Endodermal cell (in vitro differentiated cells): ENCODE results near the gene STOML3. TPM values are rescaled to one million over a fixed set of nuclear protein-coding genes. Genes with fewer than 3 reads are reported as not detected.

Source experiments
- DNase-seq: peaks from one replicate; pipeline ENCODE4 v3.0.0-alpha.2; 2017
- H3K27ac ChIP-seq: 2 replicates; pipeline ENCODE4 v1.5.1; 2013; ENCODE audit warnings: mild to moderate bottlenecking, low read depth, low read length, moderate library complexity
- H3K27me3 ChIP-seq: 2 replicates; pipeline ENCODE4 v1.6.1; 2013; ENCODE audit warnings: mild to moderate bottlenecking, low read length, moderate library complexity; ENCODE audit not compliant: insufficient read depth, control insufficient read depth, poor library complexity, severe bottlenecking
- H3K36me3 ChIP-seq: 2 replicates; pipeline ENCODE4 v1.7.0; 2013; ENCODE audit warnings: mild to moderate bottlenecking, low read length, moderate library complexity; ENCODE audit not compliant: control insufficient read depth, insufficient read depth
- H3K4me1 ChIP-seq: one replicate; pipeline ENCODE4 v1.7.0; 2013; ENCODE audit warnings: low read length; ENCODE audit not compliant: control insufficient read depth, insufficient read depth
- H3K4me3 ChIP-seq: 2 replicates; pipeline ENCODE4 v1.5.1; 2013; ENCODE audit warnings: mild to moderate bottlenecking, low read length, moderate library complexity
- H3K9ac ChIP-seq: 2 replicates; pipeline ENCODE4 v1.6.1; 2013; ENCODE audit warnings: mild to moderate bottlenecking, low read length, moderate library complexity; ENCODE audit not compliant: poor library complexity, severe bottlenecking; ENCODE audit errors: extremely low read depth
- H3K9me3 ChIP-seq: 2 replicates; pipeline ENCODE4 v1.6.1; 2013; ENCODE audit warnings: mild to moderate bottlenecking, low read length, moderate library complexity; ENCODE audit not compliant: control insufficient read depth
- H3K27ac Mint-ChIP-seq: 2 replicates; pipeline ENCODE4 v1.8.0; 2020; ENCODE audit warnings: mixed read lengths
- H3K27me3 Mint-ChIP-seq: 2 replicates; pipeline ENCODE4 v1.8.0; 2021; ENCODE audit warnings: mild to moderate bottlenecking, mixed read lengths; ENCODE audit not compliant: insufficient read depth
- H3K36me3 Mint-ChIP-seq: 2 replicates; pipeline ENCODE4 v1.8.0; 2020; ENCODE audit warnings: low read depth, mixed read lengths
- H3K4me1 Mint-ChIP-seq: 2 replicates; pipeline ENCODE4 v1.8.0; 2020; ENCODE audit warnings: mixed read lengths
- H3K4me3 Mint-ChIP-seq: 2 replicates; pipeline ENCODE4 v1.8.0; 2020; ENCODE audit warnings: mild to moderate bottlenecking, moderate library complexity, mixed read lengths
- H3K9me3 Mint-ChIP-seq: 2 replicates; pipeline ENCODE4 v1.8.0; 2020; ENCODE audit warnings: mild to moderate bottlenecking, mixed read lengths
- WGBS, 2 experiments: methylation state at CpG; one replicate each; pipeline versions ENCODE4 v1.1.5 to v1.1.7; 2013; ENCODE audit warnings: missing lambda C conversion rate in 2 of 2, mixed read lengths in 1 of 2; ENCODE audit not compliant: insufficient coverage in 1 of 2, insufficient read length in 1 of 2; 5-methylcytosine and 5-hydroxymethylcytosine counted together
- total RNA-seq, 2 donors: library from RNA; stranded (reverse); fragmentation: NEBNext Ultra II Directional in 1 of 2; extraction: Animal tissue kit (Norgen Biotek cat#: 25700) in 1 of 2; gene quantifications; 2 replicates in 1 of 2; 3 replicates in 1 of 2; pipeline ENCODE4 v1.2.1, GENCODE V29; 2021
- TF ChIP-seq, protein P1 (sequence below): fragments of 200-600 bp; sonication (generic); conservative IDR thresholded peaks from 2 replicates; pipeline ENCODE4 v1.5.0; 2021; ENCODE audit warnings: antibody characterized with exemption, mild to moderate bottlenecking

The STOML3 gene
- total RNA-seq, 2 donors from 2014 or later, result not detected

DNA sequence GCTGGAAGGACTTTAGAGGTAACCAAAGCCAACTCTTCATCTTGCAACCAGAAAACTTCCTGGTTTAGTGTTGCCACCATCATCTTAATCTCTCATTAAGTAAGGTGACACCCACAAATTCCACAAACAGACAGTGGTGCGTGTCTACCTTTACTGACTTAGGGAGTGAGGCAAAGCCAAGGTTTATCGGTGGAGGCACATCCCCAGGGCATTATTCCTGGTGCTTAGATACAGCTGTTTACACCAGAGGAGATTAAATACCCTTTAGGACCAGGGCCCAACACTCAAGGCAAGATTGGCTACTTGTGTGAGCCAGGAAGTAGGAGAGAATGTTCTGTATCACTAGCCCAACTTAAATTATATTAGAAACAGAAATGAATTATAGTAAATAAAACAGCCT lies 9.5 kb downstream of the STOML3 start:
- Histone ChIP-seq H3K36me3 (no peaks in the 10 kb centered on the region), H3K9ac (no peak overlapping the region), H3K9me3 (peaks cover 11% of the 10 kb centered on the region), H3K27me3 (no peaks in the 10 kb centered on the region), H3K4me1 (peaks cover 5% of the 10 kb centered on the region), H3K27ac (no peak overlapping the region), H3K4me3 (no peak overlapping the region)
- no peak overlapping the region for H3K4me3 Mint-ChIP-seq
- H3K27me3 Mint-ChIP-seq, result no peaks in the 10 kb centered on the region
- WGBS, 2 experiments, result 80 to 83% methylated on average over 1 to 2 of the region's 2 CpGs
- no peak for DNase-seq
- H3K27ac Mint-ChIP-seq, result no peak overlapping the region
- TF ChIP-seq, protein P1, sequence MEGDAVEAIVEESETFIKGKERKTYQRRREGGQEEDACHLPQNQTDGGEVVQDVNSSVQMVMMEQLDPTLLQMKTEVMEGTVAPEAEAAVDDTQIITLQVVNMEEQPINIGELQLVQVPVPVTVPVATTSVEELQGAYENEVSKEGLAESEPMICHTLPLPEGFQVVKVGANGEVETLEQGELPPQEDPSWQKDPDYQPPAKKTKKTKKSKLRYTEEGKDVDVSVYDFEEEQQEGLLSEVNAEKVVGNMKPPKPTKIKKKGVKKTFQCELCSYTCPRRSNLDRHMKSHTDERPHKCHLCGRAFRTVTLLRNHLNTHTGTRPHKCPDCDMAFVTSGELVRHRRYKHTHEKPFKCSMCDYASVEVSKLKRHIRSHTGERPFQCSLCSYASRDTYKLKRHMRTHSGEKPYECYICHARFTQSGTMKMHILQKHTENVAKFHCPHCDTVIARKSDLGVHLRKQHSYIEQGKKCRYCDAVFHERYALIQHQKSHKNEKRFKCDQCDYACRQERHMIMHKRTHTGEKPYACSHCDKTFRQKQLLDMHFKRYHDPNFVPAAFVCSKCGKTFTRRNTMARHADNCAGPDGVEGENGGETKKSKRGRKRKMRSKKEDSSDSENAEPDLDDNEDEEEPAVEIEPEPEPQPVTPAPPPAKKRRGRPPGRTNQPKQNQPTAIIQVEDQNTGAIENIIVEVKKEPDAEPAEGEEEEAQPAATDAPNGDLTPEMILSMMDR, result no peak
- no peaks in the 10 kb centered on the region for H3K36me3 Mint-ChIP-seq
- peaks cover 10% of the 10 kb centered on the region for H3K9me3 Mint-ChIP-seq
- H3K4me1 Mint-ChIP-seq, result peaks cover 4% of the 10 kb centered on the region

DNA sequence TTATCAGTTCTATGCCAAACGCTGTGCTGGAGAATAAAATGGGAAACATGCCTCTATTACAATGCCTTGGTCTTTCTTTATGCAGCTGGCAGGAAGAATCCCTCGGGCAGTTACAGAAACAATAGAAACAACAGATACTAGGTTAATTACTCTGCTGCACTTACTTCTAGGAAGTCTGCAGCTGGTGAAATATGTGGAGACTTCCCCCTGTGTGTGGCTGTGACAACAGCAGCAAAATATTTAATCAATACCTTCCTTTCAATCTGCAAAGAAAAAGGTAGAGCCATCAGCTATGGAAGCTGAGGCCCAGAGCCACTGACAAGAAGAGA lies 9.9 kb downstream of the STOML3 start:
- H3K27me3 ChIP-seq, result no peaks in the 10 kb centered on the region
- H3K27me3 Mint-ChIP-seq, result no peaks in the 10 kb centered on the region
- DNase-seq, result no peak
- no peak overlapping the region for H3K27ac Mint-ChIP-seq
- no peak overlapping the region for H3K4me3 Mint-ChIP-seq
- no peaks in the 10 kb centered on the region for H3K36me3 ChIP-seq
- H3K9ac ChIP-seq, result no peak overlapping the region
- H3K4me1 ChIP-seq, result peaks cover 5% of the 10 kb centered on the region
- no peak overlapping the region for H3K4me3 ChIP-seq
- H3K9me3 ChIP-seq, result peaks cover 11% of the 10 kb centered on the region
- H3K27ac ChIP-seq, result no peak overlapping the region
- WGBS, 2 experiments, result 38 to 78% methylated on average over 1 to 2 of the region's 2 CpGs
- H3K9me3 Mint-ChIP-seq, result peaks cover 10% of the 10 kb centered on the region
- no peaks in the 10 kb centered on the region for H3K36me3 Mint-ChIP-seq
- H3K4me1 Mint-ChIP-seq, result peaks cover 4% of the 10 kb centered on the region
- TF ChIP-seq, protein P1, result no peak

DNA sequence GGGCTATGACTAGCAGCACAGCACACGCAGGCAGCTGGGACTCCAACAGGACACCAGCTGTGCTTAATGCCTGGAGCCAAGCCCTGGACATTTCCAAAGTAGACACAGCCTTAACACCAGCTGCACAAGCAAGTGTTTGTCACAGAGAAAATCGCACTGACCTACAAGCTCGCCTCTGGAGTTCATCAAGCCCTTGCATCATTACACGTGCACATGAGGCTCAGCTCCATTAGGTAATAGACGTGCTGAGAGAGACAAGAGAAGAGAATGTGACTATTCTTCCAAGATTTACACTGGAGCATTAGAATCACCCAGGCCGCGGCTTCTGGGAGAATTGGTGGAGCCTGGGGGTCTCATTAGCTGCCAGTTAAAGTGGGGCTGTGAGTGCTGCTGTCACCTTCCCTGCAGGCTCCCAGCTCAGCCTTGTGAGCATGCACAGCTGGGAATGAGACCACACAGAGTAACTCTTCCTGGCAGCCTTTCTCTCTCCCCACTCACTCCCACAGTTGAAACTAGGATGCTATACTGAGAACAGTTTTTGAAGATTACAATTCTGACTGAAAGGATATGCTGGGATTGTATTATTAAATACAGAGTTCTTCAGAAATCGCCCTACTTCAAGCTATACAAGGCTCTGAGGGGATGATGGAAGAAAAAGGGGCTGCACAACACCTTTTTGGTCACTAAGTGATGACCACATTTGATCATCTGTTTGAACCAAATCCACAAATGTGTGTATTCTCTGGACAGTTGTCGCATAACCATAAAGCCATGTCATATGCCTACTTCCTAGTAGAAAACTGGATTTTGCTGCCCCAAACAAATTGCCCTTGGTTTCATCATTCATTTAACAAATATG lies 10.5 kb downstream of the STOML3 start:
- no peak overlapping the region for H3K27ac Mint-ChIP-seq
- H3K36me3 Mint-ChIP-seq, result no peaks in the 10 kb centered on the region
- H3K27me3 Mint-ChIP-seq, result no peaks in the 10 kb centered on the region
- H3K27me3 ChIP-seq, result no peaks in the 10 kb centered on the region
- no peaks in the 10 kb centered on the region for H3K36me3 ChIP-seq
- H3K27ac ChIP-seq, result peak overlapping the region; percentile 75
- H3K4me3 ChIP-seq, result no peak overlapping the region
- no peak overlapping the region for H3K4me3 Mint-ChIP-seq
- H3K9me3 Mint-ChIP-seq, result peaks cover 10% of the 10 kb centered on the region
- no peak for DNase-seq
- H3K4me1 Mint-ChIP-seq, result peaks cover 4% of the 10 kb centered on the region
- peaks cover 5% of the 10 kb centered on the region for H3K4me1 ChIP-seq
- peaks cover 11% of the 10 kb centered on the region for H3K9me3 ChIP-seq
- WGBS, 2 experiments, result 75 to 81% methylated on average over 5 to 9 of the region's 9 CpGs
- H3K9ac ChIP-seq, result no peak overlapping the region
- TF ChIP-seq, protein P1, result no peak
